C4-2B (cell line): Measurements from ENCODE around the gene HID1.

Source experiments
- ZFX ChIP-seq: fragments of 450-650 bp; IDR thresholded peaks from 2 replicates; pipeline ENCODE4 v1.6.1; 2017
- TF ChIP-seq, protein P1 (sequence below): fragments of 450-650 bp; conservative IDR thresholded peaks from 2 replicates; pipeline ENCODE4 v1.5.1; 2017; ENCODE audit warnings: mild to moderate bottlenecking

- TF ChIP-seq, protein P1, sequence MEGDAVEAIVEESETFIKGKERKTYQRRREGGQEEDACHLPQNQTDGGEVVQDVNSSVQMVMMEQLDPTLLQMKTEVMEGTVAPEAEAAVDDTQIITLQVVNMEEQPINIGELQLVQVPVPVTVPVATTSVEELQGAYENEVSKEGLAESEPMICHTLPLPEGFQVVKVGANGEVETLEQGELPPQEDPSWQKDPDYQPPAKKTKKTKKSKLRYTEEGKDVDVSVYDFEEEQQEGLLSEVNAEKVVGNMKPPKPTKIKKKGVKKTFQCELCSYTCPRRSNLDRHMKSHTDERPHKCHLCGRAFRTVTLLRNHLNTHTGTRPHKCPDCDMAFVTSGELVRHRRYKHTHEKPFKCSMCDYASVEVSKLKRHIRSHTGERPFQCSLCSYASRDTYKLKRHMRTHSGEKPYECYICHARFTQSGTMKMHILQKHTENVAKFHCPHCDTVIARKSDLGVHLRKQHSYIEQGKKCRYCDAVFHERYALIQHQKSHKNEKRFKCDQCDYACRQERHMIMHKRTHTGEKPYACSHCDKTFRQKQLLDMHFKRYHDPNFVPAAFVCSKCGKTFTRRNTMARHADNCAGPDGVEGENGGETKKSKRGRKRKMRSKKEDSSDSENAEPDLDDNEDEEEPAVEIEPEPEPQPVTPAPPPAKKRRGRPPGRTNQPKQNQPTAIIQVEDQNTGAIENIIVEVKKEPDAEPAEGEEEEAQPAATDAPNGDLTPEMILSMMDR: no peak
- TF ChIP-seq ZFX: no peak
Observed at GRCh38 chr17:75019710-75020109, 47.2 kb upstream of the HID1 start.
